Keratinocyte (primary cell): Measurements from ENCODE around the gene RAVER1. TPM values are rescaled to one million over a fixed set of nuclear protein-coding genes. Genes with fewer than 3 reads are reported as not detected.
A peak's percentile ranks its signal among the peaks of the same experiment; 100 is the strongest.

ENCODE experiments used
- DNase-seq: peaks from one replicate; pipeline ENCODE4 v3.0.0-alpha.2; 2011; ENCODE audit warnings: low read depth, missing footprints, low spot score
- FAIRE-seq: peaks from 2 replicates; lab custom pipeline; 2011; peaks lifted over from hg19 to GRCh38; lab: Jason Lieb, UNC
- H2AFZ ChIP-seq: 2 replicates; pipeline ENCODE4 v1.6.0; 2012; ENCODE audit warnings: low read length, control low read depth, inconsistent platforms; ENCODE audit not compliant: control insufficient read depth
- H3K27ac ChIP-seq: 2 replicates; pipeline ENCODE4 v1.5.1; 2011; ENCODE audit warnings: low read length; ENCODE audit not compliant: control insufficient read depth, insufficient read depth
- H3K27me3 ChIP-seq: 3 replicates; pipeline ENCODE4 v1.6.0; 2011; ENCODE audit warnings: low read length; ENCODE audit not compliant: control insufficient read depth, insufficient read depth; ENCODE audit errors: extremely low read depth
- H3K36me3 ChIP-seq, 2 experiments: 2 replicates in 1 of 2; 3 replicates in 1 of 2; pipeline ENCODE4 v1.5.1; 2011; ENCODE audit warnings: low read length in 2 of 2, mild to moderate bottlenecking in 1 of 2; ENCODE audit not compliant: control insufficient read depth in 2 of 2, insufficient read depth in 2 of 2; ENCODE audit errors: extremely low read depth in 1 of 2
- H3K4me1 ChIP-seq: 3 replicates; pipeline ENCODE4 v1.5.1; 2011; ENCODE audit warnings: low read length; ENCODE audit not compliant: control insufficient read depth, insufficient read depth; ENCODE audit errors: extremely low read depth
- H3K4me2 ChIP-seq: 3 replicates; pipeline ENCODE4 v1.6.0; 2011; ENCODE audit warnings: low read depth, low read length; ENCODE audit not compliant: control insufficient read depth, insufficient read depth; ENCODE audit errors: extremely low read depth
- H3K4me3 ChIP-seq, 3 experiments: fragments of 200-600 bp in 1 of 3; sonication (generic) in 1 of 3; 2 replicates in 2 of 3; 3 replicates in 1 of 3; pipeline ENCODE4 v1.5.1; 2011 to 2016; ENCODE audit warnings: low read length in 3 of 3, mild to moderate bottlenecking in 3 of 3, control low read depth in 2 of 3, inconsistent platforms in 1 of 3, low read depth in 1 of 3, mixed read lengths in 1 of 3, mixed run types in 1 of 3, moderate library complexity in 1 of 3; ENCODE audit not compliant: control insufficient read depth in 2 of 3, insufficient read depth in 2 of 3; ENCODE audit errors: extremely low read depth in 1 of 3
- H3K79me2 ChIP-seq: 2 replicates; pipeline ENCODE4 v1.6.0; 2012; ENCODE audit warnings: low read length; ENCODE audit not compliant: control insufficient read depth, insufficient read depth
- H3K9ac ChIP-seq: 3 replicates; pipeline ENCODE4 v1.6.0; 2011; ENCODE audit warnings: low read length; ENCODE audit not compliant: control insufficient read depth, insufficient read depth; ENCODE audit errors: extremely low read depth
- H3K9me1 ChIP-seq: 3 replicates; pipeline ENCODE4 v1.6.0; 2011; ENCODE audit warnings: low read length; ENCODE audit not compliant: control insufficient read depth, insufficient read depth; ENCODE audit errors: extremely low read depth
- H3K9me3 ChIP-seq: 2 replicates; pipeline ENCODE4 v1.5.1; 2012; ENCODE audit warnings: low read depth, low read length; ENCODE audit not compliant: control insufficient read depth
- H4K20me1 ChIP-seq: 3 replicates; pipeline ENCODE4 v1.6.0; 2011; ENCODE audit warnings: low read length; ENCODE audit not compliant: control insufficient read depth, insufficient read depth; ENCODE audit errors: extremely low read depth
- CTCF ChIP-seq, 3 experiments: IDR thresholded peaks in 1 of 3; conservative IDR thresholded peaks in 1 of 3; optimal IDR thresholded peaks in 1 of 3; 2 replicates in 2 of 3; 3 replicates in 1 of 3; pipeline versions ENCODE3 to v1.5.1; 2011; ENCODE audit warnings: low read length in 3 of 3, mild to moderate bottlenecking in 3 of 3, moderate library complexity in 2 of 3, control low read depth in 1 of 3, inconsistent platforms in 1 of 3; ENCODE audit not compliant: insufficient read depth in 2 of 3; ENCODE audit errors: extremely low read depth in 1 of 3
- EZH2 ChIP-seq: IDR thresholded peaks from one replicate; pipeline ENCODE4 v1.6.1; 2012; ENCODE audit warnings: inconsistent platforms, mild to moderate bottlenecking, low read length, moderate library complexity
- dilution Hi-C: fragments of 300-500 bp; cut with MboI; formaldehyde crosslinking; loops from one replicate; pipeline ENCODE4 v1.7.0; 2020; ENCODE audit warnings: low sequenced_read_pairs; ENCODE audit not compliant: extremely low pct_ligation_motif_present
- polyA plus RNA-seq, 5 experiments: library from polyadenylated mRNA; depleted of rRNA in 3 of 5; stranded (reverse) in 3 of 5; stranded (forward) in 1 of 5; unstranded in 1 of 5; fragments of >200 nt; gene quantifications; 1 replicate in 1 of 5; 2 replicates in 3 of 5; 3 replicates in 1 of 5; pipeline versions ENCODE4 v1.2.1 to v1.2.3, GENCODE V29; 2011 to 2012; ENCODE audit warnings: missing spikeins in 2 of 5, low read depth in 1 of 5, low replicate concordance in 1 of 5

RAVER1 gene
- polyA plus RNA-seq, 1 donor (not counting 4 experiments of a cell fraction or from before 2014, with no cell fraction given), result 0.84 TPM

- no peak for DNase-seq
- Histone ChIP-seq H3K27ac (no peak overlapping the region), H3K9me3 (no peaks in the 10 kb centered on the region), H3K79me2 (no peaks in the 10 kb centered on the region), H3K4me3 (peak overlapping the region in 2 of 3 experiments; percentile 57 to 66), H3K9me1 (no peaks in the 10 kb centered on the region), H3K4me2 (peak overlapping the region; percentile 90), H3K36me3 (no peaks in the 10 kb centered on the region), H3K4me1 (peaks cover 24% of the 10 kb centered on the region), H2AFZ (no peak overlapping the region), H3K27me3 (peaks cover 84% of the 10 kb centered on the region), H3K9ac (no peak overlapping the region), H4K20me1 (no peaks in the 10 kb centered on the region)
- no peak for FAIRE-seq
- dilution Hi-C loops, result no loop called here
- TF ChIP-seq EZH2, result peak; percentile 60
- no peak for TF ChIP-seq CTCF (optimal IDR thresholded peaks at IDR 0.05 in 1 of 3, IDR thresholded peaks at IDR 0.05 in 1 of 3, conservative IDR thresholded peaks at IDR 0.05 in 1 of 3; ENCODE audit: extremely low read depth in 1 of 3, insufficient read depth in 2 of 3, low read length in 3 of 3)
These were observed 40.3 kb downstream of the RAVER1 start for GRCh38 chr19:10292789-10293636.

- H3K9me1 ChIP-seq, result no peaks in the 10 kb centered on the region
- no peaks in the 10 kb centered on the region for H4K20me1 ChIP-seq
- peak overlapping the region; percentile 31 to 66 (median 57) for H3K4me3 ChIP-seq
- H3K79me2 ChIP-seq, result no peaks in the 10 kb centered on the region
- no peaks in the 10 kb centered on the region for H3K36me3 ChIP-seq
- H3K27ac ChIP-seq, result no peak overlapping the region
- H2AFZ ChIP-seq, result peak overlapping the region; percentile 36
- TF ChIP-seq CTCF (optimal IDR thresholded peaks at IDR 0.05 in 1 of 3, IDR thresholded peaks at IDR 0.05 in 1 of 3, conservative IDR thresholded peaks at IDR 0.05 in 1 of 3; ENCODE audit: extremely low read depth in 1 of 3, insufficient read depth in 2 of 3, low read length in 3 of 3) (no peak), EZH2 (no peak)
- peaks cover 24% of the 10 kb centered on the region for H3K4me1 ChIP-seq
- peaks cover 90% of the 10 kb centered on the region for H3K27me3 ChIP-seq
- dilution Hi-C loops, result no loop called here
- no peaks in the 10 kb centered on the region for H3K9me3 ChIP-seq
- FAIRE-seq, result no peak
- no peak overlapping the region for H3K9ac ChIP-seq
- no peak for DNase-seq
- peak overlapping the region; percentile 90 for H3K4me2 ChIP-seq
These were observed 41.0 kb downstream of the RAVER1 start for GRCh38 chr19:10292206-10292788.
